CD4-positive, alpha-beta T cell treated with Interleukin-6 at 100 ng/mL for 8 hours (primary cell): ENCODE results near the gene SPN.
"Not testable (repeated sequence)": the region's sequence is repeated elsewhere in the genome, so short reads cannot be mapped to it uniquely, and the experiment has no call there.

ENCODE experiments used
- DNase-seq: peaks from one replicate; pipeline ENCODE4 v3.0.0-alpha.2; 2020; ENCODE audit warnings: mixed read lengths, low spot score

The SPN gene

GRCh38 chr16:29663016-29663806 is at the start of gene SPN:
SPN (plus strand) TSS chr16:29663247; CDS start chr16:29663729, 482 bp downstream.
- peak; percentile 57 for DNase-seq

- DNase-seq = peak; percentile 87
Measured at GRCh38 chr16:29613307-29614057, 49.6 kb upstream of the SPN start.

GRCh38 chr16:29614691-29615314 is 48.2 kb upstream of the SPN start:
- not testable (repeated sequence) for DNase-seq

- DNase-seq = not testable (repeated sequence)
Measured at GRCh38 chr16:29616127-29616526, 46.9 kb upstream of the SPN start.

- peak; percentile 32 for DNase-seq
Measured at GRCh38 chr16:29620591-29620990, 42.5 kb upstream of the SPN start.

GRCh38 chr16:29622738-29623137 is 40.3 kb upstream of the SPN start:
- DNase-seq = not testable (repeated sequence)

- not testable (repeated sequence) for DNase-seq
Measured at GRCh38 chr16:29623253-29623652, 39.8 kb upstream of the SPN start.

GRCh38 chr16:29625114-29625513 is 37.9 kb upstream of the SPN start:
- not testable (repeated sequence) for DNase-seq

- DNase-seq = peak; percentile 27
Measured at GRCh38 chr16:29626778-29627331, 36.2 kb upstream of the SPN start.

- DNase-seq = peak; percentile 9
Measured at GRCh38 chr16:29627661-29628075, 35.4 kb upstream of the SPN start.

- not testable (repeated sequence) for DNase-seq
Measured at GRCh38 chr16:29628707-29629106, 34.3 kb upstream of the SPN start.

GRCh38 chr16:29629318-29629717 is 33.7 kb upstream of the SPN start:
- DNase-seq = not testable (repeated sequence)

- not testable (repeated sequence) for DNase-seq
Measured at GRCh38 chr16:29631658-29632057, 31.4 kb upstream of the SPN start.

GRCh38 chr16:29635902-29636301 is 27.1 kb upstream of the SPN start:
- not testable (repeated sequence) for DNase-seq

GRCh38 chr16:29636368-29636767 is 26.7 kb upstream of the SPN start:
- not testable (repeated sequence) for DNase-seq

GRCh38 chr16:29638751-29639150 is 24.3 kb upstream of the SPN start:
- not testable (repeated sequence) for DNase-seq

GRCh38 chr16:29641561-29641960 is 21.5 kb upstream of the SPN start:
- DNase-seq = peak; percentile 27

GRCh38 chr16:29643596-29643995 is 19.5 kb upstream of the SPN start:
- DNase-seq = no peak

GRCh38 chr16:29644338-29644857 is 18.6 kb upstream of the SPN start:
- no peak for DNase-seq

- no peak for DNase-seq
Measured at GRCh38 chr16:29644973-29645693, 17.9 kb upstream of the SPN start.

GRCh38 chr16:29645694-29646187 is 17.3 kb upstream of the SPN start:
- no peak for DNase-seq
